Urinary bladder (tissue), 4 donors: ENCODE results near the gene OR2Z1. TPM values are rescaled to one million over a fixed set of nuclear protein-coding genes. Genes with fewer than 3 reads are reported as not detected.

Experiments used
- DNase-seq: peaks from one replicate; pipeline ENCODE4 v3.0.0-alpha.2; 2015; ENCODE audit errors: extremely low spot score
- H3K27ac ChIP-seq: one replicate; pipeline ENCODE4 v1.5.1; 2013; ENCODE audit warnings: low read depth, mild to moderate bottlenecking, moderate library complexity
- H3K36me3 ChIP-seq: one replicate; pipeline ENCODE4 v1.6.1; 2013; ENCODE audit warnings: mild to moderate bottlenecking, moderate library complexity; ENCODE audit not compliant: insufficient read depth
- H3K4me1 ChIP-seq: one replicate; pipeline ENCODE4 v1.6.1; 2013; ENCODE audit warnings: mild to moderate bottlenecking, moderate library complexity; ENCODE audit not compliant: insufficient read depth
- H3K4me3 ChIP-seq: one replicate; pipeline ENCODE4 v1.5.1; 2013; ENCODE audit warnings: low read depth, low read length
- WGBS: extraction: QIAGEN DNeasy Blood & Tissue Kit; methylation state at CpG from one replicate; pipeline ENCODE4 v1.1.7; 2013; 5-methylcytosine and 5-hydroxymethylcytosine counted together
- polyA plus RNA-seq: library from polyadenylated mRNA; stranded (reverse); fragments of 200-250 nt; gene quantifications from one replicate; pipeline ENCODE4 v1.2.3, GENCODE V29; 2013
- total RNA-seq: library from RNA; depleted of rRNA; stranded (reverse); fragments of >200 nt; gene quantifications from one replicate; pipeline ENCODE4 v1.2.3, GENCODE V29; 2014
- donor health status: healthy with polysubstance abuse.
- donor health status: healthy.

Gene OR2Z1, protein sequence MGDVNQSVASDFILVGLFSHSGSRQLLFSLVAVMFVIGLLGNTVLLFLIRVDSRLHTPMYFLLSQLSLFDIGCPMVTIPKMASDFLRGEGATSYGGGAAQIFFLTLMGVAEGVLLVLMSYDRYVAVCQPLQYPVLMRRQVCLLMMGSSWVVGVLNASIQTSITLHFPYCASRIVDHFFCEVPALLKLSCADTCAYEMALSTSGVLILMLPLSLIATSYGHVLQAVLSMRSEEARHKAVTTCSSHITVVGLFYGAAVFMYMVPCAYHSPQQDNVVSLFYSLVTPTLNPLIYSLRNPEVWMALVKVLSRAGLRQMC
- not detected for total RNA-seq
- not detected for polyA plus RNA-seq

GRCh38 chr19:8721334-8721733 lies at the start of gene OR2Z1:
TSS of gene OR2Z1 (plus strand) at chr19:8721634. CDS start at chr19:8731029, 9,395 bp downstream.
- H3K27ac ChIP-seq, result no peak within 1 kb of the TSS
- no peak for DNase-seq
- no peak within 1 kb of the TSS for H3K4me3 ChIP-seq
- H3K36me3 ChIP-seq, result no peaks in the 10 kb centered on the region
- WGBS, result 64% methylated on average over 1 of the region's 1 CpG
- no peaks in the 10 kb centered on the region for H3K4me1 ChIP-seq

DNA sequence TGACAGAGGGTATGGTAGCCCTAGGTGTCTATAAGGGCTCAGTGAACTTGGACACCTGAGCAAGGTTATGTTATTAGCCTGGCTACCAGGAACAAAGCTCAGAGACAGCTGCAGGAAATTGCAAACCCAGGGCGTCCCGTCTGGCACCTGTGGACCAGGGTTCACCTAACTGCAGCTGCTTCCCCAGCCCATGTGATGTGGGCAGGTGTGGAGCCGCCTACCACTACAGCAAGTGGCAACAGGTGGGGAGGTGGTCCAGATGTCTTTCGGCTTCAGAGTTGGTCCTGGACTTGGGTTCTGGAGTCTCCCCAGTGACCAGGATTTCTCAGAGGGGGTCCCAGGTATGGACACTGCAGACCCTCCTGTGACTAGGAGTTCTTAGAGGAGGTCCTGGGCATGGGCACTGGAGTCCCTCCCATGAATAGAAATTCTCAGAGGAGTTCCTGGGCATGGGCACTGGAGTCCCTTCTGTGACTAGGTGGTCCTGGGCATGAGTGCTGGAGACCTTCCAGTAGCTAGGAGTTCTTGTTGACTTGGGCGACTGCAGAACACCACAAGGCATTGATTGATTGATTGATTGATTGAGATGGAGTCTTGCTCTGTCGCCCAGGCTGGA lies 48.0 kb upstream of the OR2Z1 start:
- no peaks in the 10 kb centered on the region for H3K36me3 ChIP-seq
- H3K4me1 ChIP-seq, result no peaks in the 10 kb centered on the region
- no peak overlapping the region for H3K27ac ChIP-seq
- no peak for DNase-seq
- H3K4me3 ChIP-seq, result no peak overlapping the region
- 71% methylated on average over 6 of the region's 6 CpGs for WGBS

GRCh38 chr19:8675066-8675465 lies 46.4 kb upstream of the OR2Z1 start:
- DNase-seq, result no peak
- no peak overlapping the region for H3K4me3 ChIP-seq
- no peaks in the 10 kb centered on the region for H3K36me3 ChIP-seq
- 79% methylated on average over 3 of the region's 3 CpGs for WGBS
- no peak overlapping the region for H3K27ac ChIP-seq
- H3K4me1 ChIP-seq, result no peaks in the 10 kb centered on the region

DNA sequence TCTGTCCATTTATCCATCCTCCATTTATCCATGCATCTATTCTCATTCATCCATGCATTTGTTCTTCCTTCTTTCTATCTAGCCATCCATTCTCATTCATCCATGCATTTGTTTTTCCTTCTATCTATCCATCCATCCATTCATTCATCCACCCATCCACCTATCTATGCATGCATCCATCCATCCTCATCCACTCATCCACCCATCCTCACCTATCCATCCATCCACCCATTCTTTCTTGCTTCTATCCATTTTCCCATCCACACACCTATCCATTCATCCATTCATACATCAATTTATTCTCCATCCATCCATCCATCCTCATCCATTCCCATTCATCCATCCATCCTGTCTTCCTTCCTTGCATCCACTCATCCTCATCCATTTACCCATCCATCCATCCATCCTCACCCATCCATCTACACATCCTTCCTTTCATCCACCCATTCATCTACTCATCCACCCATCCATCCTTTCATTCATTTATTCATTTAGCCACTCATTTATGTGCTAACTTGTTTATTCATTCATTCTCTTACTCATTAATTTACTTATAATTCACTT lies 43.1 kb upstream of the OR2Z1 start:
- Histone ChIP-seq H3K4me1 (no peaks in the 10 kb centered on the region), H3K4me3 (no peak overlapping the region)

DNA sequence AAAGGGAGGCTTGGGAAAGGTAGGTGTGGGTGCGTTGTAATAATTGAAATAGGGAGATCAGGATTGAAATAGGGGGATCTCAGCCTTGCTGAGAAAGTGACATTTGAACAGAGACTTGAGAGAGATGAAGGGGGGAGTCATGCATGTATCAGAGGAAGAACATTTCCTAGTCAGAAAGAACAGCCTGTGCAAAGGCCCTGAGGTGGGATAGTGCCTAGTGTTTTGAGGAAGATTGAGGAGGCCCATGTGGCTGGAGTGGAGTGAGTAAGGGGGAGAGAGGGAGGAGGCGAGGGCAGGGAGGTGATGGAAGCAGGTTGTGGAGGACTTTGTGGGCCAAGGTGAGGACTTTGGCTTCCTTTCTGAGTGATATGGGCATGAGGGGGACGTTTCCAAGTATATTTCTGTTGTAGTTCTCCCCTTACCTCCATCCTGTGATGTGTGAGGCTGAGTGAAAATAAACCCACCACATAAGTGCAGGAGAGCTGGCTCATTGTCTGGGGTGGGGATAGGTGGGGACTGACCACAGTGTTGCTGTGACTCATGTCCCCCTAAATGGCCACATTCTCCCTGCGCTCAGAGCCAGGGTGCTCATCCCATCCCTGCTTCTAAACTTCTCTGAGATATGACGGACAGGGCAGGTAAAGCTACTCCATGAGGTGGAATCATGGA lies 40.6 kb upstream of the OR2Z1 start:
- no peak for DNase-seq
- Histone ChIP-seq H3K4me1 (no peaks in the 10 kb centered on the region), H3K27ac (no peak overlapping the region), H3K4me3 (no peak overlapping the region), H3K36me3 (no peaks in the 10 kb centered on the region)
- WGBS, result 74% methylated on average over 5 of the region's 5 CpGs

More for the DNA sequence above, 43.1 kb upstream of the OR2Z1 start:
- H3K27ac ChIP-seq, result no peak overlapping the region
- no peaks in the 10 kb centered on the region for H3K36me3 ChIP-seq
- no peak for DNase-seq

DNA sequence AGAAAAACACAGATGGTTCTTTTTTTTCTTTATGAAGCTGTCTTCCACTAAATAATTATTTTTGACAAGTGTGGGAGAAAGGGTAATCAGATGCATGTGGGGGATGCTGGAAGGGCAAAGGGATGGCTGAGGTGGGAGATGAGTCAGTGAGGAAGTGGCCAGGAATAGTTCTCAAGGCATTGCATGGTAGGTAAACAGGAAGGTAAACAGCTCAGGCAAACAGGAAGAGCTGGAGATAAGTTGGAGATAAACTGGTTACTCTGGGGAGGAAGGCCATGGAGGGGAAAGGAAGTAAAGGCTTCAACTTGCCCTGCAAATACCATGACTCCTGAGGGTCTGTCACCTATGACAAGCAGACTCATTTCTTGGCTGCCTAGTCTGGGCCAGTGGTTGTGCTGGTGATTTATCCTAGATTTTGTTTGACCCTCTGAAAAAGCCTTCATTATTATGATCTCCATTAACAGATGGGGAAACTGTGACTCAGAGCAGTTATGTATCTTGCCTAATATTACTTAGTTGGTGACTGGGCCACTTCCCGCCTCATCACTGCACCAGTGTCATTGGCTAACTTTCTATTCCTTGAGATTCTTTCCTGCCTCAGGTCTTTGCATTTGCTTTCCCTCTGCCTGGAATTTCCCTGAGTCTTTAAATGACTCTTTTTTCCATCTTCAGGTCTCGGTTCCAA lies 39.9 kb upstream of the OR2Z1 start:
- Histone ChIP-seq H3K27ac (no peak overlapping the region), H3K36me3 (no peaks in the 10 kb centered on the region), H3K4me3 (no peak overlapping the region), H3K4me1 (no peaks in the 10 kb centered on the region)
- 74% methylated on average over 2 of the region's 2 CpGs for WGBS
- DNase-seq, result no peak

GRCh38 chr19:8682472-8682871 lies 39.0 kb upstream of the OR2Z1 start:
- WGBS, result 58% methylated on average over 2 of the region's 2 CpGs
- no peaks in the 10 kb centered on the region for H3K36me3 ChIP-seq
- H3K4me1 ChIP-seq, result no peaks in the 10 kb centered on the region
- no peak overlapping the region for H3K4me3 ChIP-seq
- DNase-seq, result no peak
- no peak overlapping the region for H3K27ac ChIP-seq

GRCh38 chr19:8682931-8683330 lies 38.5 kb upstream of the OR2Z1 start:
- Histone ChIP-seq H3K4me1 (no peaks in the 10 kb centered on the region), H3K27ac (no peak overlapping the region), H3K4me3 (no peak overlapping the region), H3K36me3 (no peaks in the 10 kb centered on the region)
- no peak for DNase-seq
- WGBS, result 73% methylated on average over 1 of the region's 1 CpG

DNA sequence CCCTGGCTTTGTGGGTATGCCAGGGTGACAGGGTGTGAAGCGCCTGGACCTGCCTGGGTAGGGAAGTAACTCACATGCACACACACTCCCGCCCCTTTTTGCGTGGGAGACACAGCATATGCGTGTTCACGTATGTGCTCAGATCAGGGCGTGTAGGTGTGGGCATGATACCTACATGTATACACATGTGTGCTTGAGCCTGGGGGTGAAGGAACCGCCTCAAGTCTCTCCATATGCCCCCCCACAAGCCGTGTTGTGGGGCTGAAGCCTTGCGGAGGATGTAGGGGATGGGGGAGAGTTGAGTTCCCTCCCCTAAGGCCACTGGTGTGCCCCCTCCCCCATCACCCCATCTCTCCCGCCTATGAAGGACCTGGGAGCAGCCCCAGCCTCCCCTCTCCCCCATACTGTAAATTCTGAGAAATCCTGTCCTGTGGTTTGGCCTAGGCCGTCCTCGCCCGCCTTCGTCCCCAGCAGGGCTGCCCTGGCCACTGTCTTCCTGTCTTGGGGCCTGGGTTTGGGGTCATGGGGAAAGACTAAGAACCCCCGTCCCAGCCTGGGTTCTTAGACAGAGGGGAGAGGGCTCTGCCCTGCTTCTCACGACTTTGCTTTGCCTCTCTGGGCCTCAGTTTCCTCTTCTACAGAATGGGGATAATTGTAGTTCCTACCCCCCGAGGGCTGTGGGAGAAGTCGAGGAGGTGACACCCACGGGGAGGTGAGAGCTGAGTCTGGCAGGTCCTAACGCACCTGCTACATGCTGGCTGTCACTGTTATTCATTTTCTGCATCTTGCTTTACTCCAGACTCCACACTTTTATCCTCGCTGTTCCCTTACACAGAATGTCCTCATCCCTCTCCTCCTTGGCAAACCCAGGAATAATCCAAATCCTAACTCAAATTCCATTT lies 37.2 kb upstream of the OR2Z1 start:
- Histone ChIP-seq H3K27ac (no peak overlapping the region), H3K4me3 (no peak overlapping the region), H3K4me1 (no peaks in the 10 kb centered on the region), H3K36me3 (no peaks in the 10 kb centered on the region)
- 74% methylated on average over 21 of the region's 21 CpGs for WGBS
- no peak for DNase-seq

DNA sequence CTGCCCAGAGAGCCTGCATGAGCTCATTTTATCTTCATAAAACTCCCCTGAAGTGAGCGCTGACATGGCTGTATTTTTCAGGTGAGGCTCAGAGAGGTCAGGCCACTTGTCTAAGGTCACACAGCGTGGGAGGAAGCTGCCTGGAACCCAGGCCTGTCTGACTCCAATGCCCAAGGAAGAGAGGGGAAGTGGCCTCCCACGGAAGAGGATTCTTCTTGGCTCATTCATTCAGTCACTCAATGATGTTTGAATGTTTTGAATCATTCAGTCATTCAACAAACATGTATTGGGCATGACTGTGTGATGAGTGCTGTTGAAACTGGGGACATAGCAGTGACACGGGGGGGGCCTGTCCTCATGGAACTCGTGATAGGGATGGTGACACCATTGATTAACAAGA lies 34.9 kb upstream of the OR2Z1 start:
- H3K27ac ChIP-seq, result no peak overlapping the region
- H3K36me3 ChIP-seq, result no peaks in the 10 kb centered on the region
- 59% methylated on average over 5 of the region's 5 CpGs for WGBS
- no peak overlapping the region for H3K4me3 ChIP-seq
- H3K4me1 ChIP-seq, result no peaks in the 10 kb centered on the region
- no peak for DNase-seq

- 90% methylated on average over 15 of the region's 15 CpGs for WGBS
- Histone ChIP-seq H3K4me1 (no peaks in the 10 kb centered on the region), H3K27ac (no peak overlapping the region), H3K36me3 (no peaks in the 10 kb centered on the region), H3K4me3 (no peak overlapping the region)
- no peak for DNase-seq
Observed at GRCh38 chr19:8688930-8689329, 32.5 kb upstream of the OR2Z1 start.

GRCh38 chr19:8690753-8691539 lies 30.5 kb upstream of the OR2Z1 start:
- 51% methylated on average over 5 of the region's 5 CpGs for WGBS

More at GRCh38 chr19:8690753-8691539, 30.5 kb upstream of the OR2Z1 start:
- Histone ChIP-seq H3K4me3 (no peak overlapping the region), H3K36me3 (no peaks in the 10 kb centered on the region), H3K4me1 (no peaks in the 10 kb centered on the region), H3K27ac (no peak overlapping the region)
- no peak for DNase-seq
